OCI-LY1 (cell line): ENCODE data around the gene DPYSL3.

Source experiments
- EZH2 ChIP-seq: fragments of 200-600 bp; sonication (generic), shearing (Covaris generic); IDR thresholded peaks from 2 replicates; pipeline ENCODE4 v1.8.0; 2017; ENCODE audit warnings: borderline replicate concordance, mixed run types, mild to moderate bottlenecking, antibody characterized with exemption, low read length, moderate library complexity, mixed read lengths
- TF ChIP-seq, protein P1 (sequence below): fragments of 200-600 bp; sonication (generic), shearing (Covaris generic); IDR thresholded peaks from 2 replicates; pipeline ENCODE4 v1.5.1; 2017; ENCODE audit warnings: mild to moderate bottlenecking, antibody characterized with exemption, low read length, moderate library complexity, mixed read lengths

DNA sequence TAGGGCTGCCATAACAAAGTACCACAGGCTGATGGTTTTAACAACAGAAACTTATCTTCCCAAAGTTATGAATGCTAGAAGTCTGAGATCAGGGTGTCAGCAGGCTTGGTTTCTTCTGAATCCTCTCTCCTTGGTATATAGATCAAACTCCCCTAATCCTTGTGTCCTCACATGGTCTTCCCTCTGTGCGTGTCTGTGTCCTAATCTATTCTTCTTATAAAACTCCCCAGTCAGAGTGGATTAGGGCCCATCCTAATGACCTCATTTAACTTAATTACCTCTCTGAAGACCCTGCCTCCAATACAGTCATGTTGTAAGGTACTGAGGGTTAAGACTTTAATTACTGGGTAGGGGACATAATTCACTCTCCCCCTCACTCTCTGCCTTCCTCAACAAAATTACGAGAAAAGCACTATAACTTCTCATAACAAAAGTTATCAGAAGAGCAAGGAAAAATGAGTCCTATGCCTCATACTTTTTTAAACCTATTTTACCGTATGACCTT is 68.6 kb downstream of the DPYSL3 start:
- no peak for TF ChIP-seq EZH2
- TF ChIP-seq, protein P1, sequence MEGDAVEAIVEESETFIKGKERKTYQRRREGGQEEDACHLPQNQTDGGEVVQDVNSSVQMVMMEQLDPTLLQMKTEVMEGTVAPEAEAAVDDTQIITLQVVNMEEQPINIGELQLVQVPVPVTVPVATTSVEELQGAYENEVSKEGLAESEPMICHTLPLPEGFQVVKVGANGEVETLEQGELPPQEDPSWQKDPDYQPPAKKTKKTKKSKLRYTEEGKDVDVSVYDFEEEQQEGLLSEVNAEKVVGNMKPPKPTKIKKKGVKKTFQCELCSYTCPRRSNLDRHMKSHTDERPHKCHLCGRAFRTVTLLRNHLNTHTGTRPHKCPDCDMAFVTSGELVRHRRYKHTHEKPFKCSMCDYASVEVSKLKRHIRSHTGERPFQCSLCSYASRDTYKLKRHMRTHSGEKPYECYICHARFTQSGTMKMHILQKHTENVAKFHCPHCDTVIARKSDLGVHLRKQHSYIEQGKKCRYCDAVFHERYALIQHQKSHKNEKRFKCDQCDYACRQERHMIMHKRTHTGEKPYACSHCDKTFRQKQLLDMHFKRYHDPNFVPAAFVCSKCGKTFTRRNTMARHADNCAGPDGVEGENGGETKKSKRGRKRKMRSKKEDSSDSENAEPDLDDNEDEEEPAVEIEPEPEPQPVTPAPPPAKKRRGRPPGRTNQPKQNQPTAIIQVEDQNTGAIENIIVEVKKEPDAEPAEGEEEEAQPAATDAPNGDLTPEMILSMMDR: no peak
